ENCODE data around the gene HEMK1.

GRCh38 chr3:50608278-50608677 is 39.0 kb downstream of the HEMK1 start:
- TF ChIP-seq POLR2A (IDR thresholded peaks at IDR 0.05) (no peak), CTCF (IDR thresholded peaks at IDR 0.05 in 4 of 5, conservative IDR thresholded peaks at IDR 0.05 in 1 of 5) (no peak)

Data from gastrocnemius medialis (tissue), 4 donors.